ENCODE results near the gene SLC4A11.

DNA sequence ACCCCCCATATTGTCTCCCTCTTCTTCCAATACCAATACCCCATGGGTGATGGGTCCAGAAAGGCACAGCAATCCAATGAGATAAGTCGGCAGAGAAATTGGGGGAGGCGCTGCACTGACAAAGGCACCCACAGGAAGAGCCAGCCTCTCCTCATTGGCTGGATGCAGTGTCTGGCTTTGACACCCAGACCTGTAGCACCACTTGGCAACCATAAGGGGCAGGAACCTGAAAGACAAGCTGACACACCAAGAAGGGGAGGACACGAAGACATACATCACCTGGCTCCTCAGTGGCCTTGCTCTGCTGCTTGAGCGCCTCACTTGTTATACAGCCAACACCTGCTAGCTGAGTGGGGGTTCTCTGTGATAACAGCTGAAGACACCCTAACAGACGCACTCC is 19.4 kb upstream of the SLC4A11 start:
- TF ChIP-seq, protein P1, sequence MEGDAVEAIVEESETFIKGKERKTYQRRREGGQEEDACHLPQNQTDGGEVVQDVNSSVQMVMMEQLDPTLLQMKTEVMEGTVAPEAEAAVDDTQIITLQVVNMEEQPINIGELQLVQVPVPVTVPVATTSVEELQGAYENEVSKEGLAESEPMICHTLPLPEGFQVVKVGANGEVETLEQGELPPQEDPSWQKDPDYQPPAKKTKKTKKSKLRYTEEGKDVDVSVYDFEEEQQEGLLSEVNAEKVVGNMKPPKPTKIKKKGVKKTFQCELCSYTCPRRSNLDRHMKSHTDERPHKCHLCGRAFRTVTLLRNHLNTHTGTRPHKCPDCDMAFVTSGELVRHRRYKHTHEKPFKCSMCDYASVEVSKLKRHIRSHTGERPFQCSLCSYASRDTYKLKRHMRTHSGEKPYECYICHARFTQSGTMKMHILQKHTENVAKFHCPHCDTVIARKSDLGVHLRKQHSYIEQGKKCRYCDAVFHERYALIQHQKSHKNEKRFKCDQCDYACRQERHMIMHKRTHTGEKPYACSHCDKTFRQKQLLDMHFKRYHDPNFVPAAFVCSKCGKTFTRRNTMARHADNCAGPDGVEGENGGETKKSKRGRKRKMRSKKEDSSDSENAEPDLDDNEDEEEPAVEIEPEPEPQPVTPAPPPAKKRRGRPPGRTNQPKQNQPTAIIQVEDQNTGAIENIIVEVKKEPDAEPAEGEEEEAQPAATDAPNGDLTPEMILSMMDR (IDR thresholded peaks at IDR 0.05): no peak
- TF ChIP-seq POLR2A (IDR thresholded peaks at IDR 0.05): no peak
